Neuronal stem cell (in vitro differentiated cells): ENCODE results near the gene PRPS2.

Source experiments
- DNase-seq: peaks from one replicate; pipeline ENCODE4 v3.0.0-alpha.2; 2013; ENCODE audit warnings: low spot score
- H2AFZ ChIP-seq: one replicate; pipeline ENCODE4 v1.6.1; 2013; ENCODE audit warnings: mild to moderate bottlenecking, low read length, inconsistent platforms
- H2AK5ac ChIP-seq: 2 replicates; pipeline ENCODE4 v1.6.1; 2013; ENCODE audit warnings: low read depth, mild to moderate bottlenecking, inconsistent platforms, low read length, moderate library complexity, mixed read lengths
- H2BK120ac ChIP-seq: 2 replicates; pipeline ENCODE4 v1.6.1; 2013; ENCODE audit warnings: low read depth, mild to moderate bottlenecking, inconsistent platforms, low read length, moderate library complexity, mixed read lengths
- H2BK12ac ChIP-seq: one replicate; pipeline ENCODE4 v1.6.1; 2013; ENCODE audit warnings: low read length, inconsistent platforms
- H2BK15ac ChIP-seq: 2 replicates; pipeline ENCODE4 v1.6.1; 2013; ENCODE audit warnings: mild to moderate bottlenecking, low read length, inconsistent platforms, mixed read lengths
- H2BK5ac ChIP-seq: one replicate; pipeline ENCODE4 v1.6.1; 2013; ENCODE audit warnings: inconsistent platforms, mild to moderate bottlenecking, low read length, moderate library complexity
- H3K14ac ChIP-seq: one replicate; pipeline ENCODE4 v1.6.1; 2013; ENCODE audit warnings: low read length, inconsistent platforms
- H3K18ac ChIP-seq: 2 replicates; pipeline ENCODE4 v1.6.1; 2013; ENCODE audit warnings: low read length, inconsistent platforms
- H3K23ac ChIP-seq: 2 replicates; pipeline ENCODE4 v1.6.1; 2013; ENCODE audit warnings: low read depth, mild to moderate bottlenecking, mixed read lengths, low read length, inconsistent platforms; ENCODE audit not compliant: poor library complexity
- H3K27ac ChIP-seq: replicated peaks from 3 replicates; pipeline ENCODE4 v1.5.1; 2013; ENCODE audit warnings: low read length, inconsistent platforms
- H3K27me3 ChIP-seq, 3 experiments: 2 replicates each; pipeline ENCODE4 v1.6.1; 2013; ENCODE audit warnings: low read length in 3 of 3, mild to moderate bottlenecking in 2 of 3, inconsistent platforms in 1 of 3, low read depth in 1 of 3, mixed read lengths in 1 of 3, moderate library complexity in 1 of 3; ENCODE audit not compliant: control insufficient read depth in 3 of 3, insufficient read depth in 3 of 3
- H3K36me3 ChIP-seq, 2 donors: replicated peaks in 1 of 2; 2 replicates each; pipeline ENCODE4 v1.6.1; 2013; ENCODE audit warnings: low read length in 2 of 2; ENCODE audit not compliant: control insufficient read depth in 2 of 2, insufficient read depth in 2 of 2
- H3K4ac ChIP-seq: 2 replicates; pipeline ENCODE4 v1.6.1; 2013; ENCODE audit warnings: inconsistent platforms, mild to moderate bottlenecking, low read length, moderate library complexity
- H3K4me1 ChIP-seq, 2 donors: 1 replicate in 1 of 2; 2 replicates in 1 of 2; pipeline ENCODE4 v1.6.1; 2013; ENCODE audit warnings: low read length in 2 of 2, low read depth in 1 of 2; ENCODE audit not compliant: control insufficient read depth in 2 of 2, insufficient read depth in 1 of 2
- H3K4me2 ChIP-seq: one replicate; pipeline ENCODE4 v1.6.1; 2013; ENCODE audit warnings: mild to moderate bottlenecking, low read length, inconsistent platforms; ENCODE audit not compliant: insufficient read depth, poor library complexity, severe bottlenecking
- H3K4me3 ChIP-seq, 2 donors: 2 replicates each; pipeline ENCODE4 v1.5.1; 2013; ENCODE audit warnings: low read length in 2 of 2, mild to moderate bottlenecking in 2 of 2, inconsistent platforms in 1 of 2, moderate library complexity in 1 of 2
- H3K79me1 ChIP-seq: one replicate; pipeline ENCODE4 v1.6.1; 2013; ENCODE audit warnings: low read depth, mild to moderate bottlenecking, inconsistent platforms, low read length, moderate library complexity
- H3K9ac ChIP-seq: one replicate; pipeline ENCODE4 v1.6.1; 2013; ENCODE audit warnings: mild to moderate bottlenecking, low read depth, low read length, inconsistent platforms; ENCODE audit not compliant: poor library complexity
- H3K9me3 ChIP-seq, 2 donors: replicated peaks in 1 of 2; 2 replicates each; pipeline versions ENCODE3 to v1.6.1; 2013; ENCODE audit warnings: low read length in 2 of 2, mild to moderate bottlenecking in 2 of 2, inconsistent platforms in 1 of 2, low read depth in 1 of 2, mixed read lengths in 1 of 2, moderate library complexity in 1 of 2; ENCODE audit not compliant: control insufficient read depth in 2 of 2, insufficient read depth in 1 of 2
- H4K8ac ChIP-seq: one replicate; pipeline ENCODE4 v1.6.1; 2013; ENCODE audit warnings: low read depth, mild to moderate bottlenecking, inconsistent platforms, low read length, moderate library complexity
- H4K91ac ChIP-seq: one replicate; pipeline ENCODE4 v1.6.1; 2013; ENCODE audit warnings: low read length, low read depth, mild to moderate bottlenecking, inconsistent platforms; ENCODE audit not compliant: poor library complexity
- WGBS, 2 donors: extraction: QIAGEN DNeasy Blood & Tissue Kit; methylation state at CpG; one replicate each; pipeline ENCODE4 v1.1.7; 2013; ENCODE audit warnings: missing lambda C conversion rate in 2 of 2, mixed read lengths in 1 of 2; ENCODE audit not compliant: insufficient read length in 2 of 2, insufficient replicate concordance in 1 of 2; ENCODE audit errors: extremely low coverage in 2 of 2; 5-methylcytosine and 5-hydroxymethylcytosine counted together

PRPS2 gene

DNA sequence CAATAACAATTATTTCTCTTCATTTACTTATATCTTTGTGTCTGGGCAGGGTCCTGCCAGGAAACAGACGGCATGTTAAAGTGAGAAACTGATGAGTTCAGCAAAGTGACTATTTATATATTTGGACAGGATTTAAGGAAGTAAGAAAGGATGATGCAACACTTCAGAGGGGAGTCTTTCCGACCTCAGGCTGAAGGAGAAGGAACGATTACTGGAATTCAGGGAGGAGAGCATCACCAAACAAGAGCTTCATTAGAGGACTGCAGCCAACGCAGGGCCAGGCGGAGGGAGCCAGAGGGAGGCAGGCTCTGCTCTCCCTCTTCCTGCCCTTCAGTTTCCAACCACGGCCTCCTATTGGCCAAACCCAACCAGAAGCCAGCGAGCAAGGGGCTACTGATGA, 74.1 kb downstream of the PRPS2 start:
- Histone ChIP-seq H3K23ac (no peak overlapping the region), H3K4me2 (no peak overlapping the region), H3K18ac (no peak overlapping the region), H3K27ac (no peak overlapping the region), H3K4me1 (no peaks in the 10 kb centered on the region), H4K91ac (no peak overlapping the region), H2AK5ac (no peak overlapping the region), H2AFZ (no peak overlapping the region), H2BK120ac (no peak overlapping the region), H3K27me3 (no peaks in the 10 kb centered on the region), H2BK15ac (no peak overlapping the region), H2BK5ac (no peak overlapping the region), H3K4me3 (no peak overlapping the region), H4K8ac (no peak overlapping the region), H2BK12ac (no peak overlapping the region), H3K4ac (no peak overlapping the region), H3K36me3 (no peaks in the 10 kb centered on the region), H3K79me1 (no peaks in the 10 kb centered on the region), H3K14ac (no peak overlapping the region), H3K9ac (no peak overlapping the region), H3K9me3 (no peaks in the 10 kb centered on the region)
- DNase-seq = no peak
- no CpG with 5 or more reads among the region's 7 CpGs for WGBS, 2 donors

DNA sequence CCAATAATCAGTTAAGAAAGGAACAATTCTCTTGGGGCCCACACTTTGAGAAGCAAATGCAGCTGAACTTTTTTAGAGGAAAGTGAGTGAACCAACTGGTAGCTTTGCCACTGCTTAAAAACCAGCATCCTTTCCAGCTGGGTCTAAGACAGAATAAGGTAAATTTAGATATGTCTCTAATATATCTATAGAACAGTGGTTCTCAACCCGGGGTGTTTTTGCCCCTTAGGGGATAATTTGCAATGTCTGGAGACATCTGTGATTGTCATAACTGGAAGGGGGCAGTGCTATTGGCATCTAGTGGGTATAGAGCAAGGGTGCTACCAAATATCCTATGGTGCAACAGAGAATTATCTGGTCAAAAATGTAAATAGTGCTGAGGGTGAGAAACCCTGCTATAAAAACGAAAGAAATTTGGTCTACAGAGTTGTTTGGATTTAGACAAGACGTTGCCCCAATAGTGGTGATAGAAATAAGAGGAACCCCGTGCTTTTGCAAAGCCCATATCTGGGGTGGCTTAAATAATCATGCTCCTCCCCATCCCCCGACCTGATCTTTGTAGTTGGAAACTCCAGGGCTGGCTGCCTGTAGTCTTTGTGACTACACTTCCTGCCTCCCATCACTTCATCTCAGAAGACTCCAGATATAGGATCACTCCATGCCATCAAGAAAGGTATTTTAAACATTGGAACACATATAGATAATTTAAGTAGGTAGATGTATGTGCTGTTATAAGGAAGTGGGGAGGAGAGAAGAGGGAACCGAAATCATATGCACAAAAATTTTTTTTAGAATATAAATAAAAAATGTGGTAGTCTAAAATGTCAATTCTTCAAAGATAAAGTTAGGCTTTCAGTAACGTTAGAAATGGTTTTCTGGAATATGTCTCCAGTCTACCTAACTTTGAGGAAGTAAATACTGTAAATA, 75.5 kb downstream of the PRPS2 start, which contains the start of gene TLR7:
Gene TLR7, plus strand, starts transcription at position 622 of the 927 bp plus-strand sequence. CDS start 507 bp downstream, outside the sequence.
- Histone ChIP-seq H3K79me1 (no peaks in the 10 kb centered on the region), H2BK15ac (no peak within 1 kb of the TSS), H3K4me3 (no peak within 1 kb of the TSS), H2BK12ac (no peak within 1 kb of the TSS), H2AFZ (no peak within 1 kb of the TSS), H3K36me3 (no peaks in the 10 kb centered on the region), H4K91ac (no peak within 1 kb of the TSS), H3K27me3 (no peaks in the 10 kb centered on the region), H2AK5ac (no peak within 1 kb of the TSS), H2BK120ac (no peak within 1 kb of the TSS), H3K9ac (no peak within 1 kb of the TSS), H4K8ac (no peak within 1 kb of the TSS), H2BK5ac (no peak within 1 kb of the TSS), H3K9me3 (no peaks in the 10 kb centered on the region), H3K4ac (no peak within 1 kb of the TSS), H3K4me2 (no peak within 1 kb of the TSS), H3K18ac (no peak within 1 kb of the TSS), H3K14ac (no peak within 1 kb of the TSS), H3K4me1 (no peaks in the 10 kb centered on the region), H3K23ac (no peak within 1 kb of the TSS), H3K27ac (no peak within 1 kb of the TSS)
- no CpG with 5 or more reads among the region's 7 CpGs for WGBS, 2 donors
- no peak for DNase-seq

DNA sequence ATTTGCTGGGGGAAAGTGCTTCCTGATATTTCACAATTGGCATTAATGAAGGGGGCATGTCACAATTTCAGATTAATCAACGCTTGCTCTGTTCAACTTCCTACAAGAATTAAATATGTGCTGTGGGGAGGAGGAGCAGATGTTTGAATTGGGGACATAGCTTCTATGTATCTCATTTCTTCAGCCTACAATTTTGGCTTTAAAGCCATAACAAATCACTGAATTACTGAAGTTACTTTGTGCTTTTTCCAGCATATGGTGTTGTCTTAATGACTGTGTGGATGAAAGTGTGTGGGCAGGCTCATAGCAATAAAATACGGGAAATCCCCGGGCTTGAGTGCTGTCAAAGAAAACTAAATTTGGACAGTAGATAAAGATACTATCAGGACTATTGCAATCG, 76.5 kb downstream of the PRPS2 start:
- Histone ChIP-seq H3K4me2 (no peak overlapping the region), H3K9ac (no peak overlapping the region), H3K27ac (no peak overlapping the region), H2AK5ac (no peak overlapping the region), H3K23ac (no peak overlapping the region), H2BK120ac (no peak overlapping the region), H2BK12ac (no peak overlapping the region), H3K4me1 (no peaks in the 10 kb centered on the region), H2AFZ (no peak overlapping the region), H4K8ac (no peak overlapping the region), H3K27me3 (no peaks in the 10 kb centered on the region), H3K79me1 (no peaks in the 10 kb centered on the region), H4K91ac (no peak overlapping the region), H3K4ac (no peak overlapping the region), H3K18ac (no peak overlapping the region), H3K4me3 (no peak overlapping the region), H2BK15ac (no peak overlapping the region), H2BK5ac (no peak overlapping the region), H3K14ac (no peak overlapping the region), H3K9me3 (no peaks in the 10 kb centered on the region), H3K36me3 (no peaks in the 10 kb centered on the region)
- DNase-seq = no peak
- WGBS, 2 donors = no CpG with 5 or more reads among the region's 4 CpGs

DNA sequence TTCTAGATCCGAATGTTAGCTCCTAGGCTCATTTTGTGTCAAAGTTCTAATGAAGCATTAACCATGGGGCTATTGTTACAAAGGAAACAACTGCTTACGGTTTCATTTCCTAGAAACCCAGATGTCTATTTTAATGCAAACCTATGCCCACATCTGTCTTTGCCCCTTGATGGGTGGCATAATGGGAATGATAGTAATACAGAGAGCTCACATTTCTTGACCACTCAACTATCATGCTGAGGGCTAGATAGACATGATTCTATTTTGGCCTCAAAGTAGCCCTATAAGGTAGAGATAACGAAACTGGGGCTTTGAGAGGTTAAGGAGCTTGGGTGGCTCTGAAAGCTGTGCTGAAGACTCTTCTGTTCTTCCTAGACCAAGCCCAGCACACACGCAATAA, 77.5 kb downstream of the PRPS2 start:
- no peak overlapping the region for H2BK15ac ChIP-seq
- H3K4ac ChIP-seq = no peak overlapping the region
- no peak overlapping the region for H3K23ac ChIP-seq
- H3K9me3 ChIP-seq = no peaks in the 10 kb centered on the region
- H4K8ac ChIP-seq = no peak overlapping the region
- no peak overlapping the region for H2BK120ac ChIP-seq
- H2BK12ac ChIP-seq = no peak overlapping the region
- H3K18ac ChIP-seq = no peak overlapping the region
- no peak overlapping the region for H3K14ac ChIP-seq
- no peak overlapping the region for H2BK5ac ChIP-seq
- no peaks in the 10 kb centered on the region for H3K36me3 ChIP-seq
- no peak overlapping the region for H4K91ac ChIP-seq
- H3K4me3 ChIP-seq = no peak overlapping the region
- DNase-seq = no peak
- no peak overlapping the region for H2AK5ac ChIP-seq
- no peak overlapping the region for H3K9ac ChIP-seq
- no peak overlapping the region for H2AFZ ChIP-seq
- H3K27me3 ChIP-seq = no peaks in the 10 kb centered on the region
- no peaks in the 10 kb centered on the region for H3K79me1 ChIP-seq
- no peak overlapping the region for H3K4me2 ChIP-seq
- WGBS, 2 donors = no CpG with 5 or more reads among the region's 4 CpGs
- no peak overlapping the region for H3K27ac ChIP-seq
- H3K4me1 ChIP-seq = no peaks in the 10 kb centered on the region
